HUDEP-2 (cell line): ENCODE measurements around the gene SGF29.

Source experiments
- DNase-seq, 76 experiments: peaks; one replicate each; lab custom pipeline; 2025; ENCODE audit not compliant: unreplicated experiment in 76 of 76; lab: John Stamatoyannopoulos, UW

Gene SGF29

DNA sequence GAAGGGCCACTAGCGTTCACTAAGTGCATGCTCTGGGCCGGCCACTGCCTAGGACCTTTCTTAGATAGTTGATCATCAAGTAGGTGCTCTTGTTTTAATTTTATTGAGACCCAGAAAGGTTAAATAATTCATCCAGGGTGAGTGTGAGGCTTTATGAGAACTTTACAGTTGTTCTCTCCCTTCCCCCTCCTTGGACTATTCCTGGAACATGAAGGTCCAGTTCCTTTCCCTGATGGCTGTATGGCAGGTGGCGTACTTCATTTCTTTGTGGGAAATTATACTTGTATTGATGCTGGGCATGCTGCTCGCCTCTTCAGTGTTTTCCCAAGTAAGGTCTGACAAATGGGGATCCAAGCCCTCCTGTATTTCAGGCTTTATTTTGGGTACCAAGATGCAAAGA, 8.5 kb downstream of the SGF29 start:
- no peak for DNase-seq

DNA sequence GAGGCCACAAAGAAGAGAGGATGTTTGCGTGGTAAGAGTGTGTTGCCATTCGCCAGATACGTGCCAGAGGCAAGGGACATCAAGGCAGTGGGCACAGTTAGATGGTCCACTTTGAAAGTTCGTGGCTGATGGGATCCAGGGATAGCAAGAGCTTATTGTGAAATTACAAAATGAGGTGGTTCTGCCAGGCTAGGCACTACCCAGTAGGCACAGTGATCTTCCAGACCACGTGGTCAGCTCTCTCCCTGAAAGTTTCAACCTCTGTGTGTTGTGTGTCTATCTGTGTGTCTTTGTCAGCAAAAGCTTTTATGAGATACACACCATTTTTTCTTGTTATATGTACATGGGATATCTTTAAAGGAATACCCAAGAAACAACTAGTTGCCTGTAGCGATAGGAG, 9.5 kb downstream of the SGF29 start:
- no peak for DNase-seq

DNA sequence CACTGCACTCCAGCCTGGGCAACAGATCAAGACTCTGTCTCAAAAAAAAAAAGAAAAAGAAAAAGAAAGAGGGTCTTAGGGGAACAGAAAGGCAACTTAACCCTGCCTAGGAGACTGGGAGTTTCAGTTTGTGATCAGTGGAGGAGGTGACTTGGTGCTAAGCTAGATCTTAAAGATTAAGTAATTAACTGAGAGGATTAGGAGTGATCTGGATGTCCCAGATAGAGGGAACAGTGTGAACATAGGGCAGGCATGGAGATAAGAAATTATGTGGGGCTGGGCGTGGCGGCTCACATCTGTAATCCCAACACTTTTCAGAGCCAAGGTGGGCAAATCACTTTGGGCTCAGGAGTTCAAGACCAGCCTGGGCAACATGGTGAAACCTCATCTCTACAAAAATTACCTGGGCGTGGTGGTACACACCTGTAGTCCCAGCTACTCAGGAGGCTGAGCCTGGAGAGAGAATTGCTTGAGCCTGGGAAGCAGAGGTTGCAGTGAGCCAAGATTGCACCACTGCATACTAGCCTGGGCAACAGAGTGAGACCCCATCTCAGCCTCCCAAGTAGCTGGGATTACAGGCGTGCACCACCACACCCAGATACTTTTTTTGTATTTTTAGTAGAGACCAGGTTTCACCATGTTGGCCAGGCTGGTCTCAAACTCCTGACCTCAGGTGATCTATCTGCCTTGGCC, 12.7 kb downstream of the SGF29 start:
- peak in 7 of 76 experiments; percentile 2 to 29 (median 6) for DNase-seq

DNA sequence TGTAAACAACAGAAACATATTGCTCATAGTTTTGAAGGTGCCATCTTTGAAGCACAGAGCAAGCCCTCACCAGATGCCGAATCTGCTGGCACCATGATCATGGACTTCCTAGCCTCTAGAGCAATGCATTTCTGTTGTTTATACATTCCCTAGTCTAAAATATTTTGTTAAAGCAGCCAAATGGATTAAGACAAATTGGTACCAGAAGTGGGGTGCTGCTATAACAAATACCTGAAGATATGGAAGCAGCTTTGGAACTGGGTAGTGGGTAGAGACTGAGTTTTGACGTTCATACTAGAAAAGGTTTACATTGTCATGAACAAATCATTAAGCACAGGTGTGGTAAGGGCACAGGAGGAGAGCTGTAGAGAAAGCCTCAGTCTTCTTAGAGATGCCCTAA, 13.6 kb downstream of the SGF29 start:
- DNase-seq = no peak

DNA sequence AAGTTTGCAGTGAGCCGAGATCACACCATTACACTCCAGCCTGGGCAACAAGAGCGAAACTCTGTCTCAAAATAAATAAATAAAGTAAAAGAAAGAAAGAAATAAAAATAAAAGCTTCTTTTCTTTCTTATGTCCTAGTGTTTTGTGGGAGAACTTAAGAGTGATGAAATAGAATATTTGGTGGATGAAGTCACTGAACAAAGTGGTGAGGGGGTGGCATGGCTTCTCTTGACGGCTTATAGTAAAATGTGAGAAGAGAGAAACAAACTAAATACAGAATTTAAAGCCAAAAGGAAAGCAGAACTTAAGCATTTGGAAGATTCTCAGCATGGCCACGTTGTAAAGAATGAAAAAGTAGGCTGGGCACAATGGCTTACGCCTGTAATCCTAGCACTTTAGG, 15.3 kb downstream of the SGF29 start:
- DNase-seq = no peak

DNA sequence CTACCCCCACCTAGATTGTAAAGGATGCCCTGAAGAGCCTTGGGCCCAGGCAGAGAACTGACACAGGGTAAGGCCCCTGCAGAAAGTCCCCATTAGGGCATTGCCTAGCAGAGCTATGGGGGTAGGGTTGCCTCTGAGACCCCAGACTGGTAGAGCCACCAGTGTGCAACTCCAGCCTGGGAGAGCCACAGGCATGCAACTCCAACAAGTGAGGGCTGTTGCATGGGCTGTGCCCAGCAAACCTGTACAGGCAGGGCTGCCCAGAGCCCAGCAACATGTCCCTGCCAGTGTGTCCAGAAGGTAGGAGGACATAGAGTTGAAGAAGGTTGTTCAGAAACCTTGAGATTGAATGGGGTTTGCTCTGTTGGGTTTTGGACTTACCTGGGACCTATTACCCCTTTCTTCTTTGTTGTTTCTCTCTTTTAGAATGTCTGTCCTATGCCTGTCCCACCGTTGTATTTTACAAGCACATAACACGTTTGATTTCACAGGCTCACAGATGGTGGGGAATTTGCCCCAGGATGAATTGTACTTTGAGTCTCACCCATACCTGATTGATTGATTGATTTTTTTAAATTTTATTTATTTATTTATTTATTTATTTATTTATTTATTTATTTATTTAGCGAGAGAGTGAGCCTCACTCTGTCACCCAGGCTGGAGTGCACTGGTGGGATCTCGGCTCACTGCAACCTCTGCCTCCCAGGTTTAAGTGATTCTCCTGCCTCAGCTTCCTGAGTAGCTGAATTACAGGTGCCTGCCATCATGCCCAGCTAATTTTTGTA, 16.4 kb downstream of the SGF29 start:
- DNase-seq = no peak

DNA sequence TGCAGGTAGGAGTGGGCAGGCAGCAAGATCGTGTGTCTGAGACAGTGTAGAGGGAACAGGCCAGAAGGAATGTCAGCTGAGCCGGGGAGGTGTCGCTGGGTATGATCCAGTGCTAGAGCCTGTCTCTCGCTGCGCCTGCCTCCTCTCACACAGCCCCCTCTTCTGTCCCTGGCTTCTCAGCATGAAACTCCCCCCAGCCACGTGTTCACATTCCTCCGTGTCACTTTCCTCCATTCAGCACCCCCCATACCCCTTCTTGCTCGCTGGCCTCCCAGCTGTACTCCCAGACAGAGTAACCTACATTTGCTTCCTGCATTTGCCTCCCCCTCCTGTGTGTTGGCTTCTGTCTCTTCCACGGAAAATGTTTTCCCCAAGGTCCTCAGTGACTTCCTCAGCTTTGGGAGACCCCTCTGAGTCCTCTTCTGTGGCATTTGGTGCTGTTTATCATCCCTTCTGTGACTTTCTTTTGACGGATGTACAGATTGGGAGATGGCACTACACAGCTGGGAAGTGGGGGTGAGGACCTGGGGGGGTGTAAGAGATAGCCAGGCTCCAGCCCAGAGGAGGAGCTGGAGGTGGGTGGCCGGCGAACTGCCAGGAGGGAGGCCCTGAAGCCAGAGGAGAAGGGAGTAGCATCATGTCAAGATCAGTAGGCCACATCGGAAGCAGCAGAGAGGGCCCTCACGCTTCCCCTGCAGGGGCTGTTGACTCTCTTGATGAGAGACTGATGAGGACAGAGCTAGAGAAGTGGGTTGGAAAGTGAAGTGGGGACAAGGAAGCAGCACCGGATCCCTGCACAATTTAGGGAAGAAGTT, 19.2 kb downstream of the SGF29 start:
- DNase-seq = peak in 1 of 76 experiments; percentile 17

DNA sequence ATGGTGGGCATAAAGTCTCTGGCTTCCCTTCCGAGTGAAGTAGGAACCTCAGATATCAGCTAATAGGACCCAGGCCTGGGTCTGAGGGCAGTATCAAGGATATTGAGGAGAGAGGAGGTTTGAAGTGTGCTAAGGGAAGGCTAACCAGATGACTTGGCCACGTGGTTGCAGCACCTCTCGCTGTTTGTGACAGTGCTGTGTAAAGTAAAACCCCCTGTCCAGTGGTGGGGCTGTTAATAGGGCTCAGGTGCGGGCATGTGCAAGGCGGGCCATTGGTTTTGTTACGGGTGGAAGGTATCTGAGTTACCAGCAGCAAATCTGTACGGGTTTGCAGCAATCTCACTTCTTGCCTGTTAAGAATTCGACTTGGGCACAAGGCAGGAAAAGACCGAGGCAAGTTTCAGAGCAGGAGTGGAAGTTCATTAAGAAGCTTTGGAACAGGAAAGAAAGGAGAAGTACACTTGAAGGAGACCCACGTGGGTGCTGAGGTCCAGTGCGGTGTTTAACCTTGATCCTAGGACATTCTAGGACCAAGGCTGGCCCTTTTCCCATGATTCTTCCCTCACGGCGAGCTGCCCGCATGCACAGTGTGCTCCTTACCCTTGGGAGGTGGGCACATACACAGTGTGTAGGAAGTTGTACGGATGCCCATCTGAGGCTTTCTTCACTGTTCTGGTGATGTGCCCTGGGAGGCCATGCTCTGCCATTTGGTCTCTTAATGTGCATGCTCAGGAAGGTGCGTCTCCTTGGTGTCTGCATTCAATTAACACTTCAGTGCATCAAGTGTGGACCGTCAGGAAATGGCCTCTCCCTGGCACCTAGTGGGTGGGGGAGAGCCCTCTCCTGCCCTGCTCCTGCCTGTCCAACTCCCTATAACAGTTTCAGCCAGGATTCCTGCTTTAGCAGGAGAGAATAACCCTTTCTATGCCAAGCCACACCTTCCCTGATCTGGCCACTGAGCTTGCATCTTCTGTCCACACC, 20.3 kb downstream of the SGF29 start:
- no peak for DNase-seq

DNA sequence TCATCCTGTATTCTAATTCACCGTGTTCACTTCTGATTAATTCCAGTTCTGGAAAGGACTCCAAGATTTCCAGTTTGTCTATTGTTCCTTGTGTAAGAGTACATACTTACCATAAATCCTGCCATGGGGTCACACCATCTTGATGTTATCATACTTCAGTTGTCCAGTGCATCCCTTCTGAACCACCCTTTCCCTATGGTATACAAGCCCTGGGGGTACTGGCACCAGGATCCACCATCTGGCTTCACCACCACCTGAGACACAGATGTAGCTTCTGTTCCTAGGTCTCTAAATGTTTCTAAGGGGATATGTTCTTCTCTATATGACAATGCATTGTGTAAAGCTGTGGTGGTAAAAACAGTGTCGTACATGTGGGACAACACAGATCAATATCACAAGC, 21.2 kb downstream of the SGF29 start:
- DNase-seq = no peak

DNA sequence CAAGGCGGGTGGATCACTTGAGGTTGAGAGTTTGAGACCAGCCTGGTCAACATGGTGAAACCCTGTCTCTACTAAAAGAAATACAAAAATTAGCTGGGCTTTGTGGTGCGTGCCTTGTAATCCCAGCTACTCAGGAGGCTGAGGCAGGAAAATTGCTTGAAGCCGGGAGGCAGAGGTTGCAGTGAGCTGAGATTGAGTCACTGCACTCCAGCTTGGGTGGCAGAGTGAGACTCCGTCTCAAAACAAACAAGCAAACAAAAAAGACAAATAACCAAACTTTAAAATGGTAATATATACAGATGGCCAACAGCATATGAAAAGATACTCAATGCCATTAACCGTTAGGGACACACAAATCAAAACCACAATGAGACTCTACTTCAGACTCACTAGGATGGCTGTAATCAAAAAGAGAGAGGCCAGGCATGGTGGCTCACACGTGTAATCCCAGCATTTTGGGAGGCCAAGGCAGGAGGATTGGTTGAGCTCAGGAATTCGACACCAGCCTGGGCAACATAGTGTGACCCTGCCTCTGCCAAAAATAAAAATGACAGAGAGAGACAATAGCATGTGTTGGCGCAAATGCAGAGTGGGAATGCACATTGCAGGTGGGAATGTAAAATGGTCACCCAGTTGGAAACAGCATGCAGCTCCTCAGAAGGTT, 21.9 kb downstream of the SGF29 start:
- DNase-seq = no peak

DNA sequence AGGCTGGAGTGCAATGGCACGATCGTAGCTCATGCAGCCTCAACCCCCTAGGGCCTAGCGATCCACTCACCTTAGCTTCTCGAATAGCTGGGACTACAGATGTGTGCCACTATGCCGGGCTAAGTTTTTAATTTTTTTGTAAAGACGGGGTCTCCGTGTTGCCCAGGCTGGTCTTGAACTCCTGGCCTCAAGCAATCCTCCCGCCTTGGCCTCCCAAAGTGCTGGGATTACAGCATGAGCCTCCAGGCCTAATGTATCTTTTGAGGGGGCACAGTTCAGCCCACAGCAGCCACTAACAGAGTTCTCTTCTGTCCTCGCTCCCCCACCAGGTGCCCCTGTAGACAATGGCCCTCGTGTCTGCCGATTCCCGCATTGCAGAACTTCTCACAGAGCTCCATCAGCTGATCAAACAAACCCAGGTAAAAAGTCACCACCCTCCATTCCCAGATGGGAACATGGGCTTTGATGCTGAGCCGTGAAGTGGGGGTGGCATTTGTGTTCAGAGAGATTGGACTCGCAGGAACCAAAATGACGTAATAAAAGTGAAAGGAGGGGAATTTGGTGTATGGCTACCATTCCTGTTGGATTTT, 27.1 kb downstream of the SGF29 start:
- DNase-seq = no peak

DNA sequence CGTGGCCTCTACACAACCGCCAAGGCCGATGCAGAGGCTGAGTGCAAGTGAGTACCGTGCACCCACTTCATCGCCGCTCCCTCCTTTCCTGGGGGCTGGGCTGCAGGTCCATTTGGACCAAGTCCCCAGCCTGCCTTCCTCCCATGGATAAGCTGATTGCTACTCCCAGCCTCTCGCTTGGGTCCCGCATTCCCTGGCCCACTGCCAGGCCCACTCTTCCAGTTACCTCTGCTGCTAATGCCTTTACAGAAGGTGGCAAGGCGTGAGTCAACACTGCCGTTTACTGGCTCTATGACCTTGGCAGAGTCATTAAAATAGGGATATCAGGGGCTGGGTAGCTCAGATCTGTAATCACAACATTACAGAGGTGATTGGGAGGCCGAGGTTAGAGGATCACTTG, 32.0 kb downstream of the SGF29 start:
- no peak for DNase-seq

DNA sequence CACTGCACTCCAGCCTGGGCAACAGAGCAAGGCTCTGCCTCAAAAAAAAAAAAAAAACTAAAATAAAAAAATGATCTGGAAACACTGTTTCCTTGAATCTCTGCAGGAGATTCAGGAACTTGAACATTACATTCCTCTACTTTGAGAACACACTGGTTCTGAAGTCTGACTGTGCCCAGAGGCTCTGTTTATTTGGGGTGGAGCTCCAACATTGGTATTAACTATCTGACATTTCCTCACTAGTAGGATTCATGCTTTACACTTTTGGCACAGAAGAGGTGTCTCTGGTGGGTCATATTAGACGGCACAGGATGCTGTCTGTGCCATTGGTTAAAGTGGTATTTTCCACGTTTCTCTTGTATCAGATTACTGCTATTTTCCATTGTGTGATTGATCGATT, 32.7 kb downstream of the SGF29 start:
- no peak for DNase-seq

DNA sequence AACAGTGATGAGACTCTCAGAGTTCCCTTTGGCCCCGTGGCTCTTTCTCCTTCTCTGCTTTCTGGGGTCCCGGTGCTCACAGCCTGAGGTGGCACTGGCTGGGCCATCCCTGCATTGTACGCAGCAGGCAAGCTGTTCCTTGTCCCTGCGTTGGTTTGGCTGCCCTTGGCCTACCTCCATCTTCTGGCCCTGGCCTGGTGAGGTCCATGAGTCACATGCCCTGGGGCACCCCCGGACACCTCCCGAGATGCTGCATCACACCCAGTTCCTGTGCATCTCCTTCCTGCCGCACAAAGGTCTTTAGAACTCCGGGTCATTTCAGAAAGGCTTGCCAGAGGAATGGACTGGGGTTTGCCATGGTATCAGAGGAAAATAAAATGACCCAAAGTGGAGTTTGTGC, 33.7 kb downstream of the SGF29 start:
- DNase-seq = no peak

DNA sequence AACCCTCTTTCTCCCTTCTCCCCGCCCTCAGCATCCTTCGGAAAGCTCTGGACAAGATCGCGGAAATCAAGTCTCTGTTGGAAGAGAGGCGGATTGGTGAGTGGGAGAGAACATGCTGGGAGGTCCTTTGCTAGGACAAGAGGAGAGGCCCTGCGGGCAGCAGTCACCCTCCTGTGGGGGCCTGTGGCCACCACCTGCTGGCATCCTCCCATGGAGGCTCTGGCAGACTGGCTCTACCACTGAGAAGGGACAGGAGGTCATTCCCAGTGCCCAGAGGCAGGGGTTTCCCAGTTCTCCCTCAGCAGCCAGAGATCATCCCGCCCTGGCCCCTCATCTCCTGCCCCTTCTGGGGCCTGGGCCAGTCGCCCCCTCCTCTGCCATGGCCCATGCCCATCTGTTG, 35.3 kb downstream of the SGF29 start:
- no peak for DNase-seq

DNA sequence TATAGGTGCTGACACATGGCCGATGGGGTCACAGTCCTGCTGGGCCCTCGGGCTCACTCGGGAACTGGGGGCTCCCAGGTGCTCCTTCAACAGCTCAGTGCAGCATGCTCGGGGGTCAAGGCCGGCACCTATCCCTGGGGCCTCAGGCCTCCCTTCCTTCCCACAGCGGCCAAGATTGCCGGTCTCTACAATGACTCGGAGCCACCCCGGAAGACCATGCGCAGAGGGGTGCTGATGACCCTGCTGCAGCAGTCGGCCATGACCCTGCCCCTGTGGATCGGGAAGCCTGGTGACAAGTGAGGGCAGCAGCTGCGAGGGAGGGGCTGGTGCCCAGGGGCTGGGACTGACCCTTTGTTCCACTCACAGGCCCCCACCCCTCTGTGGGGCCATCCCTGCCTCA, 36.2 kb downstream of the SGF29 start:
- no peak for DNase-seq

DNA sequence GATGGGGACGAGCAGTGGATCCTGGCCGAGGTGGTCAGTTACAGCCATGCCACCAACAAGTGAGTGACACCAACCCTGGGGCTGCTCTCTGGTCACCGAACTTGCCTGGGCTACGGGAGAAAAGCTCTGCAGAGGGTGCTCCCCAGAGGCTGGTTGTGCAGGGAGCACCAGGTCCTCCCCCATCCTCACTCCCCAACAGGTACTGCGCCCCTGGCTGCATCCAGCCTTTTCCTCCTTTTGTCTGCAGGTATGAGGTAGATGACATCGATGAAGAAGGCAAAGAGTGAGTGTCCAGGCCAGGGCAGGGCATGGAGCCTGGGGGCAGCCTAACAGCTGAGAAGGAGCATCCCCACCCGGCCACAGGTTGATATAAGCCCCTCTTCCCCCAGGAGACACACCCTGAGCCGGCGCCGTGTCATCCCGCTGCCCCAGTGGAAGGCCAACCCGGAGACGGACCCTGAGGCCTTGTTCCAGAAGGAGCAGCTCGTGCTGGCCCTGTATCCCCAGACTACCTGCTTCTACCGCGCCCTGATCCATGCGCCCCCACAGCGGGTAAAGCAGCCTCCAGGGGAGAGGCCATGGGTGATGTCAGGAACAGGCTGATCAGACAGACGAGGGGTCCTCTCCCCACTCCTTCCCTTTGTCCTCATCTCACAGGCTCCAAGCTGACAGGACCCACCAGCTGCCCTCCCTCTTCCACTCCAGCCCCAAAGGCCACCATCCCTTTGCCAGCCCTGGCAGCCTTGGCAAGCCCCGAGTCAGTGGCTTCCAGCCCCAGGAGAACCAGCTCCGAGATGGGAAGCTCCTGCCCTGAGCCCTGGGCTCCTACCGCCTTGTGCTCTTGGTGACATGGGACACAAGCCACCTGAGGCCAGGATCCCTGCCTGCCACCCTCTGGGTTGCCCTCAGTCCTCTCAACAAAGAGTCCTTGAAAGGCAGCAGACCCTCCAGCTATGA, 36.9 kb downstream of the SGF29 start:
- DNase-seq = no peak

DNA sequence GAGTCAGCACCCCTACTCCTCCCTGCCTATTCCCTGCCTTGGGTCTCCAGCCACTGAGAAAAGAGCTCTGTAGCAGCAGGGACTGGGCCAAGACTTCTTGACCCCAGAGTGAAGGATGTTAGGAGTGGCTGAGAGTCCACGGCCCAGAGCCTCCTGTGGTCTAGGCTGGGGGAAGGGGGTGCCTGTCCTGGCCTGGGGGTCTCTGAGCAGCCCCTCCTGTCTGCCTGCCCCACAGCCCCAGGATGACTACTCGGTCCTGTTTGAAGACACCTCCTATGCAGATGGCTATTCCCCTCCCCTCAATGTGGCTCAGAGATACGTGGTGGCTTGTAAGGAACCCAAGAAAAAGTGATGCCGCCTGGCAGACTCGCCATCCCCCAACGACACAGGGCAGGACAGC, 37.6 kb downstream of the SGF29 start:
- DNase-seq = no peak
